Tibial nerve (tissue), 3 donors: ENCODE results near the gene PTPN3.

Experiments
- POLR2A ChIP-seq, 2 donors: fragments of 450-650 bp; IDR thresholded peaks; one replicate each; pipeline ENCODE4 v1.6.1; 2017; ENCODE audit warnings: antibody characterized with exemption in 2 of 2, mild to moderate bottlenecking in 2 of 2, moderate library complexity in 2 of 2
- TF ChIP-seq, protein P1 (sequence below), 5 experiments: fragments of 200-600 bp in 3 of 5; fragments of 450-650 bp in 2 of 5; sonication (generic) in 3 of 5; IDR thresholded peaks; one replicate each; pipeline ENCODE4 v1.5.1; 2016 to 2019; ENCODE audit warnings: antibody characterized with exemption in 5 of 5, mild to moderate bottlenecking in 3 of 5, moderate library complexity in 2 of 5

DNA sequence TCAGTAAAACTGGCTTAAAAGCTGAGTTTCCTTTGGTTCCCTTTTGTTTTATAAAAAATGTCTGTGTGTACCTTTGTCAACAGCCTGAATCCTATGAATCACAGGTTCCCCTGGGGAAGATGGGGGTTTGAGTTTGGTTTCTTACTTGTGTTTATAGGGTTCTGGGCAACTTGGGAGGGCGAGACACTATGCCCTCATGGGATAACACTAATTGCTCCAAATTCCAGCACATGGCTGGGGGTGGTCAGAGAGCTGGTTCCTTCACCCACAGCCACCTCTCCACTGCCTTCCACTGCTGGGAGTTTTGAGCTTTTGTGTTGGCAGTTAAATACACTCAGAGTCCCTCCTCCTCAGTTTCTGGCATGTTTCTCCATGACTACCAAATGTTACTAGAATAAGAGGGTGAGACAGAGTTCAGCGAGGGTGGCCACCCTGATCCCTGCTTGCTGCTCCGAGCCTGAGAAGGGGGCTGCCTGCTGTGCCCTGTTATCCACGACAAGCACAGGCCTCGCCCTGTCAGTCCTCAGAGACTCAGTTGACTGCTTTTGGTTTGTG lies 94.3 kb downstream of the PTPN3 start:
- TF ChIP-seq, protein P1, sequence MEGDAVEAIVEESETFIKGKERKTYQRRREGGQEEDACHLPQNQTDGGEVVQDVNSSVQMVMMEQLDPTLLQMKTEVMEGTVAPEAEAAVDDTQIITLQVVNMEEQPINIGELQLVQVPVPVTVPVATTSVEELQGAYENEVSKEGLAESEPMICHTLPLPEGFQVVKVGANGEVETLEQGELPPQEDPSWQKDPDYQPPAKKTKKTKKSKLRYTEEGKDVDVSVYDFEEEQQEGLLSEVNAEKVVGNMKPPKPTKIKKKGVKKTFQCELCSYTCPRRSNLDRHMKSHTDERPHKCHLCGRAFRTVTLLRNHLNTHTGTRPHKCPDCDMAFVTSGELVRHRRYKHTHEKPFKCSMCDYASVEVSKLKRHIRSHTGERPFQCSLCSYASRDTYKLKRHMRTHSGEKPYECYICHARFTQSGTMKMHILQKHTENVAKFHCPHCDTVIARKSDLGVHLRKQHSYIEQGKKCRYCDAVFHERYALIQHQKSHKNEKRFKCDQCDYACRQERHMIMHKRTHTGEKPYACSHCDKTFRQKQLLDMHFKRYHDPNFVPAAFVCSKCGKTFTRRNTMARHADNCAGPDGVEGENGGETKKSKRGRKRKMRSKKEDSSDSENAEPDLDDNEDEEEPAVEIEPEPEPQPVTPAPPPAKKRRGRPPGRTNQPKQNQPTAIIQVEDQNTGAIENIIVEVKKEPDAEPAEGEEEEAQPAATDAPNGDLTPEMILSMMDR (IDR thresholded peaks at IDR 0.05) = no peak
- TF ChIP-seq POLR2A (IDR thresholded peaks at IDR 0.05) = no peak
